Cerebellar cortex (tissue), 1 donor: ENCODE data around the gene KCNB1.
"Not testable (repeated sequence)": the region's sequence is repeated elsewhere in the genome, so short reads cannot be mapped to it uniquely, and the experiment has no call there.

Experiments
- DNase-seq: peaks from one replicate; pipeline ENCODE4 v3.0.0-alpha.2; 2015; ENCODE audit warnings: low spot score

Gene KCNB1

GRCh38 chr20:49319208-49319809, 163.2 kb downstream of the KCNB1 start:
- no peak for DNase-seq

GRCh38 chr20:49318430-49319207, 163.8 kb downstream of the KCNB1 start:
- DNase-seq = no peak

- no peak for DNase-seq
These were observed 164.4 kb downstream of the KCNB1 start for GRCh38 chr20:49318091-49318429.

GRCh38 chr20:49316704-49317103, 165.8 kb downstream of the KCNB1 start:
- no peak for DNase-seq

GRCh38 chr20:49315580-49315979, 166.9 kb downstream of the KCNB1 start:
- no peak for DNase-seq

GRCh38 chr20:49314052-49314451, 168.4 kb downstream of the KCNB1 start:
- DNase-seq = not testable (repeated sequence)
